Vagina (tissue), 2 donors: Measurements from ENCODE around the gene ZYG11B.

Experiments used
- POLR2A ChIP-seq, 2 donors: fragments of 450-650 bp; IDR thresholded peaks; one replicate each; pipeline ENCODE4 v1.6.1; 2017; ENCODE audit warnings: antibody characterized with exemption in 2 of 2, mild to moderate bottlenecking in 2 of 2, moderate library complexity in 2 of 2
- TF ChIP-seq, protein P1 (sequence below), 3 experiments: fragments of 450-650 bp in 2 of 3; fragments of 200-600 bp in 1 of 3; sonication (generic) in 1 of 3; IDR thresholded peaks; one replicate each; pipeline ENCODE4 v1.5.1; 2017 to 2019; ENCODE audit warnings: antibody characterized with exemption in 3 of 3, mild to moderate bottlenecking in 2 of 3, moderate library complexity in 2 of 3

DNA sequence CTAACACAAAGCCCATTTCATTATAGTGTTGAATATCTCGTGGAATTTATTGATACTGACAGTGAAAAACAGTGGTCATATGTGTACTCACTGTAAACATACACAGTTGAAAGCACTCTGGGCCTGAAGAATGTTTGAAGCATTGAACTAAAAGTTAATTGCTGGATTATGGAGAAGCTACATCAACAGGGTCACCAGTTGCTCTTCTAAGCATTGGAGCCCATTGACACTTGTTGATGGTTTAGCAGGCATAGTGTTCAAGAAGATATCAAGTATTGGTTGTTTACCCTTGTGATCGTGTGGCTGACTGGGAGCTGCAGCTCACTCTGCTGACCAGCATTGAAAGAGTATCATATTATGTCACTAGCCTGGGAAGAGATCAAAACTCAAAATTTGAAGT lies 126.6 kb downstream of the ZYG11B start:
- TF ChIP-seq, protein P1, sequence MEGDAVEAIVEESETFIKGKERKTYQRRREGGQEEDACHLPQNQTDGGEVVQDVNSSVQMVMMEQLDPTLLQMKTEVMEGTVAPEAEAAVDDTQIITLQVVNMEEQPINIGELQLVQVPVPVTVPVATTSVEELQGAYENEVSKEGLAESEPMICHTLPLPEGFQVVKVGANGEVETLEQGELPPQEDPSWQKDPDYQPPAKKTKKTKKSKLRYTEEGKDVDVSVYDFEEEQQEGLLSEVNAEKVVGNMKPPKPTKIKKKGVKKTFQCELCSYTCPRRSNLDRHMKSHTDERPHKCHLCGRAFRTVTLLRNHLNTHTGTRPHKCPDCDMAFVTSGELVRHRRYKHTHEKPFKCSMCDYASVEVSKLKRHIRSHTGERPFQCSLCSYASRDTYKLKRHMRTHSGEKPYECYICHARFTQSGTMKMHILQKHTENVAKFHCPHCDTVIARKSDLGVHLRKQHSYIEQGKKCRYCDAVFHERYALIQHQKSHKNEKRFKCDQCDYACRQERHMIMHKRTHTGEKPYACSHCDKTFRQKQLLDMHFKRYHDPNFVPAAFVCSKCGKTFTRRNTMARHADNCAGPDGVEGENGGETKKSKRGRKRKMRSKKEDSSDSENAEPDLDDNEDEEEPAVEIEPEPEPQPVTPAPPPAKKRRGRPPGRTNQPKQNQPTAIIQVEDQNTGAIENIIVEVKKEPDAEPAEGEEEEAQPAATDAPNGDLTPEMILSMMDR (IDR thresholded peaks at IDR 0.05): no peak
- TF ChIP-seq POLR2A (IDR thresholded peaks at IDR 0.05): no peak
